ENCODE measurements around the gene LHX5. TPM values are rescaled to one million over a fixed set of nuclear protein-coding genes. Genes with fewer than 3 reads are reported as not detected.

Gene LHX5
- total RNA-seq, 1 donor from 2014 or later: not detected

DNA sequence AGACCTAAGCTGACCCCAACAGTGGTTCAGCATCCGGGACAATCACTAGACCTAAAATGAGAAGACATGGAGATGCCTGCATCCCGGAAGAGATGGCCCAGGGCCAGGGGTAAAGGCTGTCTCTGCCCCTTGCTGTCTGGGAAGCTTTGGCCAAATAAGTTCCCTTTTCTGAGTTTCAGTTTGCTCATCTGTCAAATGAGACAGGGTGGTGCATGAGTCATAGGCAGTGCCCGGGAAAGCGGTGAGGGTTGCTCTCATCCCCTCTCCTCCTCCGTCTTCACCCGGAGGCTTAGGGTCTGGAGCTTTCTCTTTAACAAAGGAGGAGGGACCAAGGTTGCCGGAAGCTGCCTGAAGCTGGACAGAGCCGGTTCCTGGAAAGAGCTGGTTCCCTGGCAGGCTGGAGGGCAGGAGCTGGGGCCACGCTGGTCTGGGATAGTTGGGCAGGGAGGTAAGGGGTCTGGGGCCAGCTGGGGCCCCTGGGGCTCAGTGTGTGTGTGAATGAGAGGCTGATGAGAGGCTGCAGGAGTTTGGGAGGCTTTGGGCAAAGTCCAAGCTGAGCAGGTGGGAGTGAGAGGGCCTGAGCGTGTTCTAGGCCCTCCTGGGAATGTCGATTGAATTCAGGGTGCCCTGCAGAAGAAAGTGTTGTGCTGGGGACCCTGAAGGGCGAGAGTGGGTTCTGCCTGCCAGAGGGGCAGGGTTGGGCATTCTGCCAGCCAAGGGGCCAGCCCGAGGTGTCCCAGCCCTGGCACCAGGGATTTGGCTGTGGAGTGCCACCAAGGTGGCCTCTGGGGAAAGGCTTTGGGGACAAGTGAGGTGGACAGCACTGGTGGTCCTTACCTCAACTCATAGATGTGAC is 49.4 kb downstream of the LHX5 start, which contains the start of gene SDSL:
TSS of gene SDSL (plus strand) at position 351 of the 856 bp plus-strand sequence. CDS start 5,603 bp downstream, outside the sequence.
- Histone ChIP-seq H3K27me3 (ENCODE audit: control insufficient read depth in 3 of 3, insufficient read depth in 3 of 3, low read length in 3 of 3) (no peaks in the 10 kb centered on the region), H3K27ac (ENCODE audit: low read depth, low read length) (peak within 1 kb of the TSS; percentile 33), H3K4me1 (ENCODE audit: control insufficient read depth in 3 of 3, insufficient read depth in 3 of 3, low read length in 3 of 3) (peaks cover 0 to 7% (median 3%) of the 10 kb centered on the region in 3 donors), H3K9ac (ENCODE audit: low read depth in 1 of 3, low read length in 3 of 3) (peak within 1 kb of the TSS; percentile 45 to 72 (median 72)), H3K36me3 (ENCODE audit: control insufficient read depth in 3 of 3, insufficient read depth in 3 of 3, low read length in 3 of 3) (no peaks in the 10 kb centered on the region), H3K9me3 (ENCODE audit: control insufficient read depth in 3 of 3, low read length in 3 of 3) (no peaks in the 10 kb centered on the region), H3K4me3 (ENCODE audit: low read length in 3 of 3) (peak within 1 kb of the TSS; percentile 56 to 80 (median 73))

DNA sequence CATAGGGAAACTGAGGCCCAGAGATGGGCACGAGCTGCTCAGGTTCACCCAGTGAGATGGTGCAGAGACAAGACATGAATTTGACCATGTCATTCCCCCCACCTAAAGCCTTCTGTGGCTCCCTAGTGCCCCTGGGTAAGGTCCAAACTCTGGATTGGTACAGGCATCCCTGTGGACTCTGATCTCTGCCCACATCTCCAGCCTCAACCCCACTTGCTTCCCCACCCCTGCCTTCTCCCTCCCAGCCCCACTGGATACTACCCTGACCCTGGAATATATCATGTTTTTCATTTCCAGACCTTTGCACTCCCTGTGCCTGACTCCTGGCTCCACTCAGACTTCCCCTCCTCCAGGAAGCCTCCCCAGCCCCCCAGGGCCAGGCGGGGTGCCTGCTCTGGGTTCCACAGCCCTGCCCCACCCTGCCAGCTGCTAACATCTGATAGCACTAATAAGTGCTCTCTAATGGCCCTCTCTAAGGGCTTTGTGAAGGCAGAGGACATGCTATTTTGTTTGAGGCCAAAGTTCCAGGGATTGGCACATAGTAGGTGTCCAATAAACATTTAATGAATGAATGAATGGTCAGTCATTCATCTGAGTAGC is 50.6 kb downstream of the LHX5 start:
- H3K9ac ChIP-seq (ENCODE audit: low read depth in 1 of 3, low read length in 3 of 3): no peak overlapping the region

DNA sequence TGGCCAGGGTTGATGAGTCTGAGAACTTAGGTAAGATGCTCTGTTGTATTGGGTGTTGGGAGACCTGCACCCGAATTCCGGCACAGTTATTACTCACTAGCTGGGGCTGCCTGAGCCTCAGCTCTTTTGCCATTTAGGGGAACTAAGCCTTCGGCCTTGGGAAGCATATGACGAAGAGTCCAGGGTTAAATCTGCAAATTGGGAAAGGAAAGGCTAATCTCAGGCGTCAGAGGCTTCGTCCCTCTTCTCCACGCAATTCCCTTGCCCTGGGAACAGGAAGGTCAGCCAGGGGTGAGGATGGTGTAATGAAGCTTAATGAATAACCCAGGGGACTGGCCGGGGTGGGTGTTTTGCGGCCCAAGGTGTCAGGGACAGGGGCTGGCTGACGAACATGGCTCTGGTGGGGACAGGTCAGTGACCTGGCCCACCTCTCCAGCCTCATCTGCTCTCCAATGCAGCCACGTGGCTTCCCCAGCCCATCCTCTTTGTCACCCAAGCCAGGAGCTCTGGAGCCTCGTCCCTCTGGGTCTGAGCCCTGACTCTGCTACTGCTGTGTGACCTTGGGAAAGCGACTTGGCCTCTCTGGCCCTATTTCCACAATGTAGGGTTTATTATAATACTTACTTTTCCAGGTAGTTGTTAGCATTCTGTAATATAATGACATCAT is 53.3 kb downstream of the LHX5 start:
- Histone ChIP-seq H3K27ac (ENCODE audit: low read depth, low read length) (no peak overlapping the region), H3K27me3 (ENCODE audit: control insufficient read depth in 3 of 3, insufficient read depth in 3 of 3, low read length in 3 of 3) (peaks cover 0 to 3% (median 2%) of the 10 kb centered on the region in 3 donors), H3K9me3 (ENCODE audit: control insufficient read depth in 3 of 3, low read length in 3 of 3) (no peaks in the 10 kb centered on the region), H3K4me3 (ENCODE audit: low read length in 3 of 3) (no peak overlapping the region), H3K36me3 (ENCODE audit: control insufficient read depth in 3 of 3, insufficient read depth in 3 of 3, low read length in 3 of 3) (no peaks in the 10 kb centered on the region), H3K9ac (ENCODE audit: low read depth in 1 of 3, low read length in 3 of 3) (no peak overlapping the region), H3K4me1 (ENCODE audit: control insufficient read depth in 3 of 3, insufficient read depth in 3 of 3, low read length in 3 of 3) (peaks cover 0 to 7% (median 3%) of the 10 kb centered on the region in 3 donors)

More for the DNA sequence above, 50.6 kb downstream of the LHX5 start:
- no peak overlapping the region for H3K27ac ChIP-seq (ENCODE audit: low read depth, low read length)
- H3K9me3 ChIP-seq (ENCODE audit: control insufficient read depth in 3 of 3, low read length in 3 of 3): no peaks in the 10 kb centered on the region
- no peaks in the 10 kb centered on the region for H3K36me3 ChIP-seq (ENCODE audit: control insufficient read depth in 3 of 3, insufficient read depth in 3 of 3, low read length in 3 of 3)
- H3K27me3 ChIP-seq (ENCODE audit: control insufficient read depth in 3 of 3, insufficient read depth in 3 of 3, low read length in 3 of 3): no peaks in the 10 kb centered on the region
- no peak overlapping the region for H3K4me3 ChIP-seq (ENCODE audit: low read length in 3 of 3)
- H3K4me1 ChIP-seq (ENCODE audit: control insufficient read depth in 3 of 3, insufficient read depth in 3 of 3, low read length in 3 of 3): peaks cover 0 to 7% (median 3%) of the 10 kb centered on the region in 3 donors

DNA sequence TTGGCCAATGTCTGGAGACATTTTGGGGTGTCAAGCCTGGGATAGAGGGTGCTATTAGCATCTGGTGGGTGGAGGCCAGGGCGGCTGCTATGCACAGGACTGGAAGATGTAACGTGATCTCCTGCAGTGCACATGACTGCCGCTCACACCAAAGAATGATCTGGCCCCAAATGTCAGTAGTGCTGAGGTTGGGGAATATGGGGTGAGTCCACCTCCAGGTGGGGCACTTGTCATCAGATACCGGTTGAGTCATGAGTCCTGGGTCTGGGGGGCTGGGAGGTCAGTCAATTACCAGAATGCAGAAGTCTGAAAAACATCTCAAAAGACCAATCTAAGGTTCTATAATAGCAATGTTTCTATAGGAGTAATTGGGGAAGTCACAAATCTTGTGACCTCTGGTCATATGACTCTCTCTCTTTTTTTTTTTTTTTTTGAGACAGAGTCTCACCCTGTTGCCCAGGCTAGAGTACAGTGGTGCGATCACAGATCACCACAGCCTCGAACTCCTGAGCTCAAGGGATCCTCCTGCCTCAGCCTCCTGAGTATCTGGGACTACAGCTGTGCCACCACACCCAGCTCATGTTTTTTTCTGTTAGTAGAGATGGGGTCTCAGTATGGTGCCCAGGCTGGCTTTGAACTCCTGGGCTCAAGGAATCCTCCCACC is 55.4 kb downstream of the LHX5 start:
- Histone ChIP-seq H3K4me3 (ENCODE audit: low read length in 3 of 3) (no peak overlapping the region), H3K4me1 (ENCODE audit: control insufficient read depth in 3 of 3, insufficient read depth in 3 of 3, low read length in 3 of 3) (no peaks in the 10 kb centered on the region), H3K27ac (ENCODE audit: low read depth, low read length) (peak overlapping the region; percentile 51), H3K9me3 (ENCODE audit: control insufficient read depth in 3 of 3, low read length in 3 of 3) (no peaks in the 10 kb centered on the region), H3K27me3 (ENCODE audit: control insufficient read depth in 3 of 3, insufficient read depth in 3 of 3, low read length in 3 of 3) (peaks cover 0 to 3% (median 2%) of the 10 kb centered on the region in 3 donors), H3K36me3 (ENCODE audit: control insufficient read depth in 3 of 3, insufficient read depth in 3 of 3, low read length in 3 of 3) (no peaks in the 10 kb centered on the region), H3K9ac (ENCODE audit: low read depth in 1 of 3, low read length in 3 of 3) (no peak overlapping the region)

DNA sequence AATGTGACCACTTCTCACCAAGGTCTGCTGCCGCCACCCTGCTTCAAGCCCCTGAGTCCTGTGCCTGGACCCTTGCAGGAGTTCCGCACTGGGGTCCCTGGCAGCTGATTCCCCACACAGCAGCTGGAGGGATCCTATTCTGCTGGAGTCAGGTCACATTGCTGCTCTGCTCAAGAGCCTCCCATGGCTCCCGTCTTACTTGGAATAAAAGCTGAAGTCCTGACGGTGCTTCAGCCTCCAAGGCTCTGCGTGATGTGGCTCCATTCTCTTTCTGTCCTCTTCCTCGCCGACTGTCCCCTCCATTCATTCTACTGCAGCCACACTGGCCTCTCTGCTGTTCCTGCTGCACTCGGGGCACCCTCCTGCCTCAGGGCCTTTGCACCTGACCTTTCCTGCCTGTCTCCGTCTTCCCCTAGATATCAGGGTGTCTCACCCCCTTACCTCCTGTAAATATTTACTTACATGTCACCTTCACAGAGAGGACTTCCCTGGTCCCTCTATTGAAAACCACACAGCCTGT is 57.1 kb downstream of the LHX5 start:
- Histone ChIP-seq H3K4me3 (ENCODE audit: low read length in 3 of 3) (no peak overlapping the region), H3K36me3 (ENCODE audit: control insufficient read depth in 3 of 3, insufficient read depth in 3 of 3, low read length in 3 of 3) (no peaks in the 10 kb centered on the region), H3K9me3 (ENCODE audit: control insufficient read depth in 3 of 3, low read length in 3 of 3) (no peaks in the 10 kb centered on the region), H3K9ac (ENCODE audit: low read depth in 1 of 3, low read length in 3 of 3) (no peak overlapping the region), H3K27me3 (ENCODE audit: control insufficient read depth in 3 of 3, insufficient read depth in 3 of 3, low read length in 3 of 3) (peaks cover 0 to 6% (median 3%) of the 10 kb centered on the region in 3 donors), H3K27ac (ENCODE audit: low read depth, low read length) (no peak overlapping the region), H3K4me1 (ENCODE audit: control insufficient read depth in 3 of 3, insufficient read depth in 3 of 3, low read length in 3 of 3) (no peaks in the 10 kb centered on the region)

DNA sequence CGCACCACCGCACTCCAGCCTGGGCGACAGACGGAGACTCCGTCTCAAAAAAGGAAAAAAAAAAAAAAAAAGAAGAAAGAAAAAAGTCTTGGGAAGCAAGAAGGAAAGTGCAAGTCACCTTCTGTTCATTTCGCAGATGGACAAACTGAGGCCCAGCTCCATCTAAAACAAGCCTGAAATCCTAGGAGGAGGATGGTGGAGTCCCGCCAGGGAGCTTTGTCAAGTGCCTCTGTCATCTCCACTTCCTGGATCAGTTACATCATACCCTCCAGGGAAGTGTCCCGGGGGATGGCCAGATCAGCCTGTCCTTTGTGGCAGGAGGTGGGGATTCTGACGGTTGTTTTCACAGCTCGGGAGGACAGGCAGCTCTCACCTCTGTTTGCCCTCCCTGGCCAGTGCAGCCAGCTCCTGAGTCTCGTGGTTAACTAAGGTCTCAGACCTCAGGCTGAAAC is 58.2 kb downstream of the LHX5 start:
- Histone ChIP-seq H3K4me1 (ENCODE audit: control insufficient read depth in 3 of 3, insufficient read depth in 3 of 3, low read length in 3 of 3) (no peaks in the 10 kb centered on the region), H3K4me3 (ENCODE audit: low read length in 3 of 3) (no peak overlapping the region), H3K27me3 (ENCODE audit: control insufficient read depth in 3 of 3, insufficient read depth in 3 of 3, low read length in 3 of 3) (peaks cover 0 to 6% (median 3%) of the 10 kb centered on the region in 3 donors), H3K36me3 (ENCODE audit: control insufficient read depth in 3 of 3, insufficient read depth in 3 of 3, low read length in 3 of 3) (no peaks in the 10 kb centered on the region), H3K9ac (ENCODE audit: low read depth in 1 of 3, low read length in 3 of 3) (no peak overlapping the region), H3K27ac (ENCODE audit: low read depth, low read length) (no peak overlapping the region), H3K9me3 (ENCODE audit: control insufficient read depth in 3 of 3, low read length in 3 of 3) (no peaks in the 10 kb centered on the region)

Other genes starting within 250 kb of the LHX5 start
- gene SLC8B1, start 136.8 kb downstream of the LHX5 start, total RNA-seq: 8.4 TPM
- 4.2 TPM for gene PLBD2, start 113.3 kb downstream of the LHX5 start, total RNA-seq
- gene SDS, start 68.0 kb downstream of the LHX5 start, total RNA-seq: not detected
- 0.52 TPM for gene SDSL, start 49.5 kb downstream of the LHX5 start, total RNA-seq